8988T (cell line): ENCODE measurements around the gene PRKCE.

ENCODE experiments used
- DNase-seq: peaks from one replicate; pipeline ENCODE4 v3.0.0; 2011

Gene PRKCE

GRCh38 chr2:46163804-46164528, 512.5 kb downstream of the PRKCE start:
- DNase-seq: peak; percentile 62

GRCh38 chr2:46164529-46165301, 513.2 kb downstream of the PRKCE start:
- no peak for DNase-seq

- DNase-seq: no peak
Measured at GRCh38 chr2:46165916-46166315, 514.4 kb downstream of the PRKCE start.

- DNase-seq: no peak
Measured at GRCh38 chr2:46167406-46167805, 515.9 kb downstream of the PRKCE start.

- DNase-seq: no peak
Measured at GRCh38 chr2:46167924-46168323, 516.4 kb downstream of the PRKCE start.

- DNase-seq: no peak
Measured at GRCh38 chr2:46169467-46169866, 518.0 kb downstream of the PRKCE start.

- no peak for DNase-seq
Measured at GRCh38 chr2:46170026-46170425, 518.6 kb downstream of the PRKCE start.

- DNase-seq: no peak
Measured at GRCh38 chr2:46170611-46171350, 519.3 kb downstream of the PRKCE start.

- no peak for DNase-seq
Measured at GRCh38 chr2:46171411-46171953, 520.0 kb downstream of the PRKCE start.

- no peak for DNase-seq
Measured at GRCh38 chr2:46171996-46172546, 520.6 kb downstream of the PRKCE start.

GRCh38 chr2:46173030-46173429, 521.6 kb downstream of the PRKCE start:
- DNase-seq: no peak

GRCh38 chr2:46173636-46174250, 522.3 kb downstream of the PRKCE start:
- DNase-seq: no peak

- DNase-seq: no peak
Measured at GRCh38 chr2:46174345-46175170, 523.1 kb downstream of the PRKCE start.

GRCh38 chr2:46175419-46175818, 523.9 kb downstream of the PRKCE start:
- DNase-seq: no peak

GRCh38 chr2:46177461-46178089, 526.1 kb downstream of the PRKCE start:
- no peak for DNase-seq

GRCh38 chr2:46179037-46179621, 527.7 kb downstream of the PRKCE start:
- DNase-seq: no peak

- no peak for DNase-seq
Measured at GRCh38 chr2:46180189-46180588, 528.7 kb downstream of the PRKCE start.

GRCh38 chr2:46181306-46181705, 529.8 kb downstream of the PRKCE start:
- no peak for DNase-seq

GRCh38 chr2:46181789-46182530, 530.5 kb downstream of the PRKCE start:
- DNase-seq: no peak

GRCh38 chr2:46183426-46183825, 532.0 kb downstream of the PRKCE start:
- DNase-seq: no peak
